IMR-90 (cell line): ENCODE measurements around the gene BBS7.

Source experiments
- BHLHE40 ChIP-seq: fragments of 150-350 bp; IDR thresholded peaks from 2 replicates; pipeline ENCODE4 v1.6.1; 2016; ENCODE audit warnings: mild to moderate bottlenecking, low read depth, low read length
- CEBPB ChIP-seq: IDR thresholded peaks from 2 replicates; pipeline ENCODE4 v1.6.1; 2012; ENCODE audit warnings: low read depth, low read length, improper control_type of control experiment
- CHD1 ChIP-seq: IDR thresholded peaks from 2 replicates; pipeline ENCODE4 v1.6.1; 2012; ENCODE audit warnings: low read depth, low read length, improper control_type of control experiment
- CTCF ChIP-seq: conservative IDR thresholded peaks from 2 replicates; pipeline ENCODE4 v1.5.1; 2012; ENCODE audit warnings: mild to moderate bottlenecking, low read depth, low read length, improper control_type of control experiment
- MAFK ChIP-seq: IDR thresholded peaks from 2 replicates; pipeline ENCODE4 v1.6.1; 2012; ENCODE audit warnings: low read depth, low read length, improper control_type of control experiment
- MAZ ChIP-seq: IDR thresholded peaks from 2 replicates; pipeline ENCODE4 v1.6.1; 2012; ENCODE audit warnings: low read depth, mild to moderate bottlenecking, low read length, improper control_type of control experiment, moderate library complexity, borderline replicate concordance
- MXI1 ChIP-seq: IDR thresholded peaks from 2 replicates; pipeline ENCODE4 v1.6.1; 2012; ENCODE audit warnings: low read depth, mild to moderate bottlenecking, low read length, moderate library complexity, borderline replicate concordance
- POLR2A ChIP-seq: IDR thresholded peaks from 2 replicates; pipeline ENCODE4 v1.6.1; 2012; ENCODE audit warnings: mild to moderate bottlenecking, low read depth, low read length
- RAD21 ChIP-seq: IDR thresholded peaks from 2 replicates; pipeline ENCODE4 v1.6.1; 2012; ENCODE audit warnings: low read length, improper control_type of control experiment
- RFX5 ChIP-seq: IDR thresholded peaks from 2 replicates; pipeline ENCODE4 v1.8.0; 2012; ENCODE audit warnings: low read depth, mild to moderate bottlenecking, low read length, moderate library complexity
- SMC3 ChIP-seq: fragments of 150-350 bp; IDR thresholded peaks from 2 replicates; pipeline ENCODE4 v1.6.1; 2016; ENCODE audit warnings: low read depth, mild to moderate bottlenecking, antibody characterized with exemption, low read length, moderate library complexity
- USF2 ChIP-seq: fragments of 150-350 bp; IDR thresholded peaks from 2 replicates; pipeline ENCODE4 v1.6.1; 2017; ENCODE audit warnings: mild to moderate bottlenecking, antibody characterized with exemption, low read length, low read depth

- TF ChIP-seq POLR2A, result no peak
- no peak for TF ChIP-seq USF2
- no peak for TF ChIP-seq CTCF
- TF ChIP-seq SMC3, result no peak
- TF ChIP-seq MAFK, result no peak
- no peak for TF ChIP-seq CHD1
- no peak for TF ChIP-seq CEBPB
- TF ChIP-seq RAD21, result no peak
- TF ChIP-seq RFX5, result no peak
- TF ChIP-seq MXI1, result no peak
- TF ChIP-seq BHLHE40, result no peak
- TF ChIP-seq MAZ, result no peak
These were observed 5.4 kb upstream of the BBS7 start for GRCh38 chr4:121875652-121876051.
